Keratinocyte (primary cell): Measurements from ENCODE around the gene MYCBPAP. TPM values are rescaled to one million over a fixed set of nuclear protein-coding genes. Genes with fewer than 3 reads are reported as not detected.
A peak's percentile ranks its signal among the peaks of the same experiment; 100 is the strongest.

Experiments used
- DNase-seq: peaks from one replicate; pipeline ENCODE4 v3.0.0-alpha.2; 2011; ENCODE audit warnings: low read depth, missing footprints, low spot score
- FAIRE-seq: peaks from 2 replicates; lab custom pipeline; 2011; peaks lifted over from hg19 to GRCh38; lab: Jason Lieb, UNC
- H2AFZ ChIP-seq: 2 replicates; pipeline ENCODE4 v1.6.0; 2012; ENCODE audit warnings: low read length, control low read depth, inconsistent platforms; ENCODE audit not compliant: control insufficient read depth
- H3K27ac ChIP-seq: 2 replicates; pipeline ENCODE4 v1.5.1; 2011; ENCODE audit warnings: low read length; ENCODE audit not compliant: control insufficient read depth, insufficient read depth
- H3K27me3 ChIP-seq: 3 replicates; pipeline ENCODE4 v1.6.0; 2011; ENCODE audit warnings: low read length; ENCODE audit not compliant: control insufficient read depth, insufficient read depth; ENCODE audit errors: extremely low read depth
- H3K36me3 ChIP-seq, 2 experiments: 2 replicates in 1 of 2; 3 replicates in 1 of 2; pipeline ENCODE4 v1.5.1; 2011; ENCODE audit warnings: low read length in 2 of 2, mild to moderate bottlenecking in 1 of 2; ENCODE audit not compliant: control insufficient read depth in 2 of 2, insufficient read depth in 2 of 2; ENCODE audit errors: extremely low read depth in 1 of 2
- H3K4me1 ChIP-seq: 3 replicates; pipeline ENCODE4 v1.5.1; 2011; ENCODE audit warnings: low read length; ENCODE audit not compliant: control insufficient read depth, insufficient read depth; ENCODE audit errors: extremely low read depth
- H3K4me2 ChIP-seq: 3 replicates; pipeline ENCODE4 v1.6.0; 2011; ENCODE audit warnings: low read depth, low read length; ENCODE audit not compliant: control insufficient read depth, insufficient read depth; ENCODE audit errors: extremely low read depth
- H3K4me3 ChIP-seq, 3 experiments: fragments of 200-600 bp in 1 of 3; sonication (generic) in 1 of 3; 2 replicates in 2 of 3; 3 replicates in 1 of 3; pipeline ENCODE4 v1.5.1; 2011 to 2016; ENCODE audit warnings: low read length in 3 of 3, mild to moderate bottlenecking in 3 of 3, control low read depth in 2 of 3, inconsistent platforms in 1 of 3, low read depth in 1 of 3, mixed read lengths in 1 of 3, mixed run types in 1 of 3, moderate library complexity in 1 of 3; ENCODE audit not compliant: control insufficient read depth in 2 of 3, insufficient read depth in 2 of 3; ENCODE audit errors: extremely low read depth in 1 of 3
- H3K79me2 ChIP-seq: 2 replicates; pipeline ENCODE4 v1.6.0; 2012; ENCODE audit warnings: low read length; ENCODE audit not compliant: control insufficient read depth, insufficient read depth
- H3K9ac ChIP-seq: 3 replicates; pipeline ENCODE4 v1.6.0; 2011; ENCODE audit warnings: low read length; ENCODE audit not compliant: control insufficient read depth, insufficient read depth; ENCODE audit errors: extremely low read depth
- H3K9me1 ChIP-seq: 3 replicates; pipeline ENCODE4 v1.6.0; 2011; ENCODE audit warnings: low read length; ENCODE audit not compliant: control insufficient read depth, insufficient read depth; ENCODE audit errors: extremely low read depth
- H3K9me3 ChIP-seq: 2 replicates; pipeline ENCODE4 v1.5.1; 2012; ENCODE audit warnings: low read depth, low read length; ENCODE audit not compliant: control insufficient read depth
- H4K20me1 ChIP-seq: 3 replicates; pipeline ENCODE4 v1.6.0; 2011; ENCODE audit warnings: low read length; ENCODE audit not compliant: control insufficient read depth, insufficient read depth; ENCODE audit errors: extremely low read depth
- EZH2 ChIP-seq: IDR thresholded peaks from one replicate; pipeline ENCODE4 v1.6.1; 2012; ENCODE audit warnings: inconsistent platforms, mild to moderate bottlenecking, low read length, moderate library complexity
- dilution Hi-C: fragments of 300-500 bp; cut with MboI; formaldehyde crosslinking; loops from one replicate; pipeline ENCODE4 v1.7.0; 2020; ENCODE audit warnings: low sequenced_read_pairs; ENCODE audit not compliant: extremely low pct_ligation_motif_present
- polyA plus RNA-seq, 5 experiments: library from polyadenylated mRNA; depleted of rRNA in 3 of 5; stranded (reverse) in 3 of 5; stranded (forward) in 1 of 5; unstranded in 1 of 5; fragments of >200 nt; gene quantifications; 1 replicate in 1 of 5; 2 replicates in 3 of 5; 3 replicates in 1 of 5; pipeline versions ENCODE4 v1.2.1 to v1.2.3, GENCODE V29; 2011 to 2012; ENCODE audit warnings: missing spikeins in 2 of 5, low read depth in 1 of 5, low replicate concordance in 1 of 5
- TF ChIP-seq, protein P1 (sequence below), 3 experiments: IDR thresholded peaks in 1 of 3; conservative IDR thresholded peaks in 1 of 3; optimal IDR thresholded peaks in 1 of 3; 2 replicates in 2 of 3; 3 replicates in 1 of 3; pipeline versions ENCODE3 to v1.5.1; 2011; ENCODE audit warnings: low read length in 3 of 3, mild to moderate bottlenecking in 3 of 3, moderate library complexity in 2 of 3, control low read depth in 1 of 3, inconsistent platforms in 1 of 3; ENCODE audit not compliant: insufficient read depth in 2 of 3; ENCODE audit errors: extremely low read depth in 1 of 3

Gene MYCBPAP
- polyA plus RNA-seq, 1 donor (not counting 4 experiments of a cell fraction or from before 2014, with no cell fraction given): 9.5 TPM

GRCh38 chr17:50575581-50576210 is 67.5 kb downstream of the MYCBPAP start:
- dilution Hi-C loops: no loop called here
- H3K9me3 ChIP-seq: no peaks in the 10 kb centered on the region
- H2AFZ ChIP-seq: no peak overlapping the region
- DNase-seq (no peak), FAIRE-seq (no peak)
- TF ChIP-seq, protein P1, sequence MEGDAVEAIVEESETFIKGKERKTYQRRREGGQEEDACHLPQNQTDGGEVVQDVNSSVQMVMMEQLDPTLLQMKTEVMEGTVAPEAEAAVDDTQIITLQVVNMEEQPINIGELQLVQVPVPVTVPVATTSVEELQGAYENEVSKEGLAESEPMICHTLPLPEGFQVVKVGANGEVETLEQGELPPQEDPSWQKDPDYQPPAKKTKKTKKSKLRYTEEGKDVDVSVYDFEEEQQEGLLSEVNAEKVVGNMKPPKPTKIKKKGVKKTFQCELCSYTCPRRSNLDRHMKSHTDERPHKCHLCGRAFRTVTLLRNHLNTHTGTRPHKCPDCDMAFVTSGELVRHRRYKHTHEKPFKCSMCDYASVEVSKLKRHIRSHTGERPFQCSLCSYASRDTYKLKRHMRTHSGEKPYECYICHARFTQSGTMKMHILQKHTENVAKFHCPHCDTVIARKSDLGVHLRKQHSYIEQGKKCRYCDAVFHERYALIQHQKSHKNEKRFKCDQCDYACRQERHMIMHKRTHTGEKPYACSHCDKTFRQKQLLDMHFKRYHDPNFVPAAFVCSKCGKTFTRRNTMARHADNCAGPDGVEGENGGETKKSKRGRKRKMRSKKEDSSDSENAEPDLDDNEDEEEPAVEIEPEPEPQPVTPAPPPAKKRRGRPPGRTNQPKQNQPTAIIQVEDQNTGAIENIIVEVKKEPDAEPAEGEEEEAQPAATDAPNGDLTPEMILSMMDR (optimal IDR thresholded peaks at IDR 0.05 in 1 of 3, IDR thresholded peaks at IDR 0.05 in 1 of 3, conservative IDR thresholded peaks at IDR 0.05 in 1 of 3; ENCODE audit: extremely low read depth in 1 of 3, insufficient read depth in 2 of 3, low read length in 3 of 3): peak in 1 of 3 experiments; percentile 4
- TF ChIP-seq EZH2: no peak
- no peak overlapping the region for H3K4me3 ChIP-seq
- no peak overlapping the region for H3K9ac ChIP-seq
- H3K4me1 ChIP-seq: no peaks in the 10 kb centered on the region
- no peaks in the 10 kb centered on the region for H3K36me3 ChIP-seq
- no peak overlapping the region for H3K27ac ChIP-seq
- H4K20me1 ChIP-seq: no peaks in the 10 kb centered on the region
- H3K4me2 ChIP-seq: no peak overlapping the region
- peaks cover 17% of the 10 kb centered on the region for H3K27me3 ChIP-seq
- H3K9me1 ChIP-seq: no peaks in the 10 kb centered on the region
- no peaks in the 10 kb centered on the region for H3K79me2 ChIP-seq

DNA sequence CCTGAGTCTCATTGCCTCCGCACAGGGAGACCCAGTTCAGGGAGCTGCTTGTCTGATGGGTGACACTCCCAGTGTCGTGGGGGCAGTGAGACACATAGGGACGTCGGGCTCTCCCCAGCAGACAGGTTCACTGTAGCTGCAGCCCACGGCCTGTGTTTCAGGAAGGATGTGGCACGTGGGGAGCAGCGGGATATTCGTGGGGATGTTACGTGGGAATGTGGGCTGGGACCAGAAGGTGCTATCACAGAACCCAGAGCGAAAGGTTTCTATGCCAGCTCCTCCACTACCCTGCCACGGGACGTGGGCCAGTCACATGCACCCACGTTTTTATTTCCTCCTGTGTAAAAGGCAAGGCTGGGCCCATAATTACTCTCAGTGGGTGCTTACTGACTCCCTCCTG is 68.6 kb downstream of the MYCBPAP start:
- Histone ChIP-seq H3K9me1 (no peaks in the 10 kb centered on the region), H3K79me2 (no peaks in the 10 kb centered on the region), H4K20me1 (no peaks in the 10 kb centered on the region), H3K36me3 (no peaks in the 10 kb centered on the region), H3K4me1 (no peaks in the 10 kb centered on the region), H3K9me3 (no peaks in the 10 kb centered on the region), H3K27ac (no peak overlapping the region), H3K4me2 (no peak overlapping the region), H3K9ac (no peak overlapping the region), H3K27me3 (peaks cover 26% of the 10 kb centered on the region), H3K4me3 (no peak overlapping the region), H2AFZ (no peak overlapping the region)
- no peak for FAIRE-seq
- TF ChIP-seq, protein P1 (optimal IDR thresholded peaks at IDR 0.05 in 1 of 3, IDR thresholded peaks at IDR 0.05 in 1 of 3, conservative IDR thresholded peaks at IDR 0.05 in 1 of 3; ENCODE audit: extremely low read depth in 1 of 3, insufficient read depth in 2 of 3, low read length in 3 of 3): no peak
- dilution Hi-C loops: no loop called here
- no peak for DNase-seq
